Astrocyte of the cerebellum (primary cell): Measurements from ENCODE around the gene MAPKAP1.

Experiments
- DNase-seq: peaks from one replicate; pipeline ENCODE4 v3.0.0-alpha.2; 2011; ENCODE audit warnings: low read depth
- H3K4me3 ChIP-seq: 2 replicates; pipeline ENCODE4 v1.5.1; 2011; ENCODE audit warnings: mild to moderate bottlenecking, low read depth, low read length, moderate library complexity
- CTCF ChIP-seq: IDR thresholded peaks from 2 replicates; pipeline ENCODE4 v1.5.1; 2012; ENCODE audit warnings: low read length, low read depth, moderate library complexity, mild to moderate bottlenecking; ENCODE audit errors: missing control alignments
- in situ Hi-C: cut with HindIII; loops from 2 replicates; pipeline ENCODE4 v1.10.0; 2017; ENCODE audit warnings: low sequenced_read_pairs

The MAPKAP1 gene

GRCh38 chr9:125439434-125440272 is 267.4 kb downstream of the MAPKAP1 start:
- in situ Hi-C loops: no loop called here
- TF ChIP-seq CTCF: no peak
- no peak overlapping the region for H3K4me3 ChIP-seq
- no peak for DNase-seq

- no peak for DNase-seq
- no peak overlapping the region for H3K4me3 ChIP-seq
- in situ Hi-C loops: no loop called here
- no peak for TF ChIP-seq CTCF
Measured at GRCh38 chr9:125438506-125439433, 268.2 kb downstream of the MAPKAP1 start.

- in situ Hi-C loops: no loop called here
- no peak overlapping the region for H3K4me3 ChIP-seq
- no peak for TF ChIP-seq CTCF
- no peak for DNase-seq
Measured at GRCh38 chr9:125437771-125438221, 269.2 kb downstream of the MAPKAP1 start.

- H3K4me3 ChIP-seq: no peak overlapping the region
- no peak for TF ChIP-seq CTCF
- no peak for DNase-seq
- in situ Hi-C loops: no loop called here
Measured at GRCh38 chr9:125436613-125437443, 270.2 kb downstream of the MAPKAP1 start.

DNA sequence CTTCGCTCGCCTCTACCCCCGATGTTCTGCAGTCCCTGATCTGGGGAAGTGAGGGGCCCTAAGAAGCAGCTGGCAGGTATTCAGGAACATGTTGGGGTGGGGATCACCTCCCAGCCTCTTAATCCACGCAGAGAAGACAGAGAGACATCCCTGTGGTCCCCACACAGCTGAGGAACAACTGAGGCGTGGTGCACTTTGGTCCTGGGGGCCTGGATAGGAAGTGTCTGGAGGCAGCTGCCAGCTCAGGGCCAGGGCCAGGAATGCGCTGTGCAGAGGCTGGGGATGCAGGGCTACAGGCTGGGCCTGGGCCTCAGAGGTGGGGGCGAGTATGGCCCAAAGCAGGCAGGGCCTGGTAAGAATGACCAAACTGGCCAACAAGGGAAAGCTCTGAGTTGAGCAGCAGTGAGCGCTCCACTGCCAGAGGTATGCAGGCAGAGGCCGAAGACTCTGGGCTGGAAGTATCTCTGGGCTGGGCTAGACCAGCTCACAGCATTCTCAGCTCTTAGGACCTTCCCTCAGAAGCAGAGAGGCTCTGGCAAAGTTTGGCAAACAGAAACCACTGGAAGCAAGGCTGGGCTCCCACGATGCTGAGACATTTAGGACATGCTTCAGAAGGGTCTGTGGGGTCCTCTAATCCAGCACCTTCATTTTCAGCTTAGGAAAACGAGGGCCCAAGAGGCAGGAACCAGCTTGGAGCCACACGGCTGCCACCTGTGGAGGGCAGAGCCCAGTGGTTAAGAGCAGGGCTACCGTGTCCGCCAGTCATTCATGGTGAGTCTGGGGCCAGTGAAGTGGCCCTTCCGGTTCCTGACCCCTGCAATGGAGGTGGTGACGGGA is 271.0 kb downstream of the MAPKAP1 start:
- in situ Hi-C loops: no loop called here
- TF ChIP-seq CTCF: no peak
- no peak for DNase-seq
- H3K4me3 ChIP-seq: no peak overlapping the region
